Stimulated activated CD4-positive, alpha-beta T cell treated with anti-CD3 and anti-CD28 coated beads, TNF-alpha, amount 100 ng/mL, for 4 hours (primary cell): ENCODE measurements around the gene CYP3A5.
"Not testable (repeated sequence)": the region's sequence is repeated elsewhere in the genome, so short reads cannot be mapped to it uniquely, and the experiment has no call there.

Source experiments
- DNase-seq, 3 experiments: peaks; one replicate each; pipeline ENCODE4 v3.0.0-alpha.2; 2020; ENCODE audit warnings: low read depth in 3 of 3

CYP3A5 gene

GRCh38 chr7:99679400-99680191, at the start of gene CYP3A5:
TSS of gene CYP3A5 (minus strand) at chr7:99679996. CDS start at chr7:99679896, 100 bp downstream.
- no peak for DNase-seq

GRCh38 chr7:99728615-99729014, 48.8 kb upstream of the CYP3A5 start:
- DNase-seq: no peak

- not testable (repeated sequence) for DNase-seq
Measured at GRCh38 chr7:99723201-99723600, 43.4 kb upstream of the CYP3A5 start.

- DNase-seq: no peak
Measured at GRCh38 chr7:99720800-99721595, 41.2 kb upstream of the CYP3A5 start.

GRCh38 chr7:99719996-99720769, 40.4 kb upstream of the CYP3A5 start:
- no peak for DNase-seq

GRCh38 chr7:99713995-99714570, 34.3 kb upstream of the CYP3A5 start:
- no peak for DNase-seq

- DNase-seq: no peak
Measured at GRCh38 chr7:99709838-99710578, 30.2 kb upstream of the CYP3A5 start.

- DNase-seq: no peak
Measured at GRCh38 chr7:99709260-99709659, 29.5 kb upstream of the CYP3A5 start.

GRCh38 chr7:99707096-99707495, 27.3 kb upstream of the CYP3A5 start:
- DNase-seq: no peak

- no peak for DNase-seq
Measured at GRCh38 chr7:99699946-99700345, 20.1 kb upstream of the CYP3A5 start.

- DNase-seq: not testable (repeated sequence)
Measured at GRCh38 chr7:99698867-99699730, 19.3 kb upstream of the CYP3A5 start.

GRCh38 chr7:99694912-99695304, 15.1 kb upstream of the CYP3A5 start:
- no peak for DNase-seq

GRCh38 chr7:99694201-99694911, 14.6 kb upstream of the CYP3A5 start:
- no peak for DNase-seq

GRCh38 chr7:99693427-99694200, 13.8 kb upstream of the CYP3A5 start:
- no peak for DNase-seq

- DNase-seq: no peak
Measured at GRCh38 chr7:99693100-99693426, 13.3 kb upstream of the CYP3A5 start.

GRCh38 chr7:99692563-99692962, 12.8 kb upstream of the CYP3A5 start:
- DNase-seq: not testable (repeated sequence)

- DNase-seq: not testable (repeated sequence)
Measured at GRCh38 chr7:99691658-99692057, 11.9 kb upstream of the CYP3A5 start.

GRCh38 chr7:99690918-99691317, 11.1 kb upstream of the CYP3A5 start:
- DNase-seq: not testable (repeated sequence)
